Stimulated activated CD4-positive, alpha-beta T cell treated with anti-CD3 and anti-CD28 coated beads, TNF-alpha, amount 100 ng/mL, for 4 hours (primary cell): ENCODE measurements around the gene TGIF2.
A peak's percentile ranks its signal among the peaks of the same experiment; 100 is the strongest.

Experiments used
- DNase-seq, 3 experiments: peaks; one replicate each; pipeline ENCODE4 v3.0.0-alpha.2; 2020; ENCODE audit warnings: low read depth in 3 of 3

Gene TGIF2

GRCh38 chr20:36573103-36573797 is at the start of gene TGIF2:
TSS of gene TGIF2 (plus strand) at chr20:36573597. CDS start at chr20:36578775, 5,178 bp downstream.
- DNase-seq = peak; percentile 78 to 89 (median 82)

DNA sequence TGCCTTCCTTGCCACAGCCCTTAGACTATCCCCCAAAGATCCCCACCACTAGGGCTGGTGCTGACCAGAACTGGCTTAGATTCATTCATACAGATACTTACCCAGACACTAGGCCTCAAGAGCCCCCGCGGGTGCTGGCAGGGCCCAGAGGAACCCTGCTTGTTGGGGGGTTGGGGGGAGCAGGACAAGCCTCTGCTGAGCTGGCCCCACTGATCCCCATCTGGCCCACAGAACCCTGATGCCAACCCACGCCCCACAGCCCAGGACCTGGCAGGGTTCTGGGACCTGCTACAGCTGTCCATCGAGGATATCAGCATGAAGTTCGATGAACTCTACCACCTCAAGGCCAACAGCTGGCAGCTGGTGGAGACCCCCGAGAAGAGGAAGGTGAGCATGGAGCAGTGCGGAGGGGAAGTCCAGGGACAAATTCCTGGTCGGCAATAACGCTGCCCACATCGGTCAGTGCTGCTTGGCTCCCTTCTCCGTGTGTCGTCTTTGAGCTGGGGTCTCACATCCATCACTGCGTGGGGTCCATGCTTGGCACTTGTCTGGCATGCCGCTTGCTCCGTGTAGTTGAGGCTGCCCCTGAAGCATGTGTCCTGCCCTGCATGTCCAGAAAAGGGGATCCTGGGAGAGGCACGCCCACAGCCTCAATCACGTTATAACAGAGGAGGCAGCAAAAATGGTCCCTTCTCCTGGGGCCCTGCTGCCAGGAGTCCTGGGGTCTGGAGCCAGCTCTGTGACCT is 47.6 kb upstream of the TGIF2 start:
- DNase-seq = no peak

DNA sequence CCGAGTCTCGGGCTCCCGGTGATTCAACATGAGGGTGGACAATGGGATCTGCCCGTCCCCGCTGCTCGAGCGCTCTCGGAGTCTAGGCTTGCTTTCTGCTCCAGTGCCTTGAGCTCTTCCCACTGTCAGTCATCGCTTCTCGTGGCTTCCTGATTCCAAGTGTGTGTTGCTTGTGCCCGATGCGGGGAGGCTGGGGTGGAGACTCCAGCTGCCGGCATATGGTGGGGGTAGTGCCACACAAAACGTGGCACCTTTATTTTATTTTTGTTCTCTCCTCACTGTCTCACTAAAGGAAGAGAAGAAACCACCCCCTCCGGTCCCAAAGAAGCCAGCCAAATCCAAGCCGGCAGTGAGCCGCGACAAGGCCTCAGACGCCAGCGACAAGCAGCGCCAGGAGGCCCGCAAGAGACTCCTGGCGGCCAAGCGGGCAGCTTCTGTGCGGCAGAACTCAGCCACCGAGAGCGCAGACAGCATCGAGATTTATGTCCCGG is 46.8 kb upstream of the TGIF2 start:
- DNase-seq = no peak

GRCh38 chr20:36527331-36528125 is 45.9 kb upstream of the TGIF2 start:
- no peak for DNase-seq

DNA sequence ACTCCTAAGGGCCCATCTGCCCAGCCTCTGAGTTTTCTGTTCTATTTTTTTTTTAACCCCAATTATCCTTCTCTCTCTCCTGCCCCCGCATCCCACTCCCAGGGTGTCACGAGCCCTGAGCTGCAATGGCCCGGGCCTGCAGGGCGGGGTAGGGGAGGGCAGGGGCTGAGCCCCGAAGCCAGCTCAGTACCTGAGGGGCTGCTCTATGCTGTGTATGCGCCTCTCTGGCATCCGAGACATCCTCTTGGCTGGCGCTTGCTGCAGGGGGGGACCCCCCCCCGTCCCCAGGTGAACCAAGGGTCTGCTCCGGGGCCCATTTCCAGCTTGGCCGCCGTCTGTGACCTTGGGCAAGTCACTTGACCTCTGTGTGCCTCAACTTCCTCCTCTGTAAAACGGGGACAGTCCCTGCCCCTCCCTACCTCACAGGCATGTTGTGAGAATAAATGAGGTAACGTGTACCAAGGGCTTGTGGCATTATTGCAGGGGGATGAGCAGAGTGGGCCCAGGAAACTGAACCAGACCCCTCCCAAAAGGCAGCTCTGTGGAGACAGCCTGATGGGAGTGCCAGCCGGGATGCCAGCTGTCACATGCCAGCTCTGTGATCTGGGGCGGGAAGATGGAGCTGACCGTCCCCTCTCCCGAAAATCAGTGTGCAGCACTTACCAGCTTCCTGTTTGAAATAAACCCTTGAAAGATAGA is 45.1 kb upstream of the TGIF2 start:
- no peak for DNase-seq

GRCh38 chr20:36528875-36529417 is 44.5 kb upstream of the TGIF2 start:
- no peak for DNase-seq

GRCh38 chr20:36532388-36532787 is 41.0 kb upstream of the TGIF2 start:
- DNase-seq = no peak

- no peak for DNase-seq
These were observed 40.6 kb upstream of the TGIF2 start for GRCh38 chr20:36532822-36533221.

DNA sequence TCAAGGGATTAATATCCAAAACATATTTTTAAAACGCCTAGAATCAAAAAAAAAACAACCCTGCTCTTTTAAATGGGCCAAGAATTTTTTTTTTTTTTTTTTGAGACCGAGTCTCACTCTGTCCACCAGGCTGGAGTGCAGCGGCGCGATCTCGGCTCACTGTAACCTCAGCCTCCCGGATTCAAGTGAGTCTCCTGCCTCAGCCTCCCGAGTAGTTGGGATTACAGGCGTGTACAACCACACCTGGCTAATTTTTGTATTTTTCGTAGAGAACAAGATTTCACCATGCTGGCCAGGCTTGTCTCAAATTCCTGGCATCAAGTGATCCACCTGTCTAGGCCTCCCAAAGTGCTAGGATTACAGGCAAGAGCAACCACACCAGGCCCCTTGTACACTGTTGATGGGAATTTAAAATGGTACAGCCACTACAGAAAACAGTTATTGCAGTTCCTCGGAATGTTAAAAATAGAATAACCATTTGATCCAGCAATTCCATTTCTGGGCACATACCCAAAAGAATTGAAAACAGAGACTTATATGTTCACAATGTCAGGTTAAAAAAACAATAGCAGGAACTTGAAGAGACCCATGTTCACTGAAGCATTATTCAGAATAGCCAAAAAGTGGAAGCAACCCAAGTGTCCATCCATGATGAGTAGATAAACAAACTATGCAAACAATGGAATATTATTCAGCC is 35.2 kb upstream of the TGIF2 start:
- DNase-seq = no peak

DNA sequence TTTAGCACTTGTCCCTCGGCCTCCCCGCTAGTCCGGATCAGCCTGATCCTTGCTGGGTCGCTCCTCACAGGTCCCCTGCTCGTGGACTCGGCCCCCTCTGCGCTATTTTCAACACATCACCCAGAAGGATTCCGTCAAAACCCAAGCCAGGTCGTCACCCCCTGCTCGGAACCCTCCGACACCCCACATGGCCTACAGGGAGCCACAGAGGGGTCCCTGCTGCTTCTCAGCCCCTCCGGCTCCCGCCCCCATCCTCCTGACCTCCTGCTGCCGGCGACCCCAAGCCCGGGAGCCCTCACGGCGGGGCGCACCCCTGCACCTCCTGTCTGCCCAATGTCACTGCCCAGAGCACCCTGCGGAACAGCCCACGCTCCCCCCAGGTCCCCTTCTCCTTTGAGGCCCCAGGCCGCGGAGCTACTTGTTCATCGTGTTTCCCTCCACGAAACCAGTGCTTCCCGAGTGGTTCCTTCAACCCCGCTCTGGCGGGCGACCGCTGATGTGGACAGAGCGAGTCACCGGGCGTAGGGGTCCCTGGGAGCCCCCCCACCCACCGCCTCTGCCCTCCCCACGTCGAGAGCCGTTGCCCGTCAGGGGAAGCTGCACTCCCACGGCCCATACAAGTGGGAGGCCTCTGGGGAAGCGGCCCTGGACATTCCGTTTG is 32.7 kb upstream of the TGIF2 start:
- DNase-seq = no peak

DNA sequence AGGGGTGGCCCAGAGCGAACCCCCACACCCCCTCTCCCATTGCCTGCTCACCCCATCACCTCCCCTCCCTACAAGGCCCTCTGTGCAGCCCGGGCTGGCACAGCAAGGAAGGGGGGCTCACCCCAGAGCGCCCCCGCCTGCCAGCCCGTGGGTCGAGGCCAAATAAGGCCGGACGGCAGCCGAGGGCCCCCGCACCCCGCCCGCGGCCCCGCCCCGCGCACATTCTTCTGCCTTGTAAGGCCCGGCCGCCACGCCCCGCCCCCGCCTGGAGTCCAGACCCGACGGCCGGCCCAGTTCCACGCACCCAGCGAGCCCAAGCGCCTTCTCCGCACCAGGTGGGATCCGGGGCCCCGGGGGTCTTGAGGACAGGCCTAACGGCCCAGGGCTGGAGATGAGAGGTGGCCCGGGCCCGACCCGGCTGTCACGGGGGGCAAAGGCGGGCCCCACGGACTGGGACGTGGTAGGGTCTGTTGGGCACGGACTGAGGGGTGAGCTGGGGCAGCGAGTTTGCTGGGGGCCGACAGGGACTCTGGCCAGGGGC is 32.1 kb upstream of the TGIF2 start, which contains the start of gene MYL9:
MYL9 (plus strand) TSS at position 293 of the 541 bp plus-strand sequence. CDS start 3,366 bp downstream, outside the sequence.
- DNase-seq = no peak

GRCh38 chr20:36541768-36542488 is 31.5 kb upstream of the TGIF2 start:
- no peak for DNase-seq

DNA sequence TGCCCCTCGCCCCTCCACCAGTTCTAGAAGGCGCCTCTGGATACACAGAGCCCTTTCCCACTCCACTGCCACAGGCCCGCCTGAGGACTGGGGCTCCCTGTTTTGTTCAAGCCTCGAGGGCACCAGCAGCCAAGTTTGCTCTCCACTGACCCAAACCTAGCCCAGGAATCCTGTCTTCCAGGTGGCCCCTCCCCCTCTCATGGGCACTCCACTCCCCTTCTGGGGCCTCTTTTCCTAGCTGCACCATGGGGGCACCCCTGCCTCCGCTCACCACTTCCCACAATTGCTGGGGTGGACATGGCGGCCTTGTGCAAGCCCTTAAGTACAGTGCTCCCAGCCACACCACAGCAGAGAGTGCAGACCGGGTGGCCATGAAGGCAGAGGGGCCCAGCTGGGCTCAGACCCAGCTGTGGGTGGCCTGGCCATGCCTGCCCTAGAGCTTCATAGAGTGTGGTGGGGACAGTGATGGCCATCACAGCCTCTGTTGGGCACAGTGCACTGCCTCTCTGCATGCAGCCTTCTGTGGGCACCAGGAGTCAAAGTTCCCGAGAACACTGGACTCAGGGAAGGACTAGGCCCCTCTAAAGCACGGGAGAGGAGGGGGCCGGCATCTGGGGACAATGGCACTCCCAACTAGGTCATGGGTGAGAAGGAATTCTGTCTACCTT is 30.7 kb upstream of the TGIF2 start:
- DNase-seq = no peak

DNA sequence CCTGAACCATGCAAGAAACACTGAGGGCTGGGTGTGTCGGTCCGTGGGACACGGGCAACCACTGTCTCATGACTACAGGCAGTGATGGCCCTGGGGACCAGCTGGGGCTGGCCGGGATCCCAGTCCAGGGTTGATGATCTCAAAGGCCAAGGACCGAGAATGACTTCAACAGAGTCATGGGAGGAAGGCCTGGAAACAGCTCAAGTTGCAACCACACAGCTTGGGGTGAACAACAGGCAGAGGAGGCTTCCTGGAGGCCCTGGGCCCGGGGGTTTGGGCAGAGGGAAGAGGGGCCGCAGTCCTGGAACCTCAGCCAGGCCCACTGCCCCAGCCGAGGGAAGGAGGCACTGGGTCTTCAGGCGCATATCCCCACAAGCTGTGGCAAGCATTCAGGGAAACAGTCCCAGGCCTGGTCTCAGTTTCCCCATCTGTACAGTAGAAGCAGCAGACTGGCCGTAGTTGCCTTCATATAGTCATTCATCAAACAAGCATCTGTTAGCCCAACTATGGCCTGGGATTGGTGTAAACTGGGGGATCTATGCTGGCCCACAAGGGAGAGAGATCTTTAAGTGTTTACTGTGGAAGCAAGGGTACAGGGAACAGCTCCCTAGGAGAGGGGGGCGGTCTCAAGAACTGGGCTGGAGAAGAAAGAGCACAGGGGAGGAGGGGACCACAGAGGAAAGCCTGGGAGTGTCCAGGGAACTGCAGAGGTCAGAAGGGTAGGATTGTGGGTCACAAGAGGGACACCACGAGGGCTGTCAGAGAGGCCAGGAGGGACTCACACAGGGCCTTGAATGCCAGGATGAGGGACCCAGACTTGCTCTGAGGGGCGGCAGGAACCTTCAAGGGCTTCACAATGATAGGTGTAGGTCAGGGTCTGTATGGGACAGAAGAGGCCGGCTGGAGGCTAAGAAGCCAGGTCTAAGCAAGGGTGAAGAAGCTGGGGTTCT is 29.9 kb upstream of the TGIF2 start:
- DNase-seq = no peak

GRCh38 chr20:36544134-36545018 is 29.0 kb upstream of the TGIF2 start:
- DNase-seq = no peak

DNA sequence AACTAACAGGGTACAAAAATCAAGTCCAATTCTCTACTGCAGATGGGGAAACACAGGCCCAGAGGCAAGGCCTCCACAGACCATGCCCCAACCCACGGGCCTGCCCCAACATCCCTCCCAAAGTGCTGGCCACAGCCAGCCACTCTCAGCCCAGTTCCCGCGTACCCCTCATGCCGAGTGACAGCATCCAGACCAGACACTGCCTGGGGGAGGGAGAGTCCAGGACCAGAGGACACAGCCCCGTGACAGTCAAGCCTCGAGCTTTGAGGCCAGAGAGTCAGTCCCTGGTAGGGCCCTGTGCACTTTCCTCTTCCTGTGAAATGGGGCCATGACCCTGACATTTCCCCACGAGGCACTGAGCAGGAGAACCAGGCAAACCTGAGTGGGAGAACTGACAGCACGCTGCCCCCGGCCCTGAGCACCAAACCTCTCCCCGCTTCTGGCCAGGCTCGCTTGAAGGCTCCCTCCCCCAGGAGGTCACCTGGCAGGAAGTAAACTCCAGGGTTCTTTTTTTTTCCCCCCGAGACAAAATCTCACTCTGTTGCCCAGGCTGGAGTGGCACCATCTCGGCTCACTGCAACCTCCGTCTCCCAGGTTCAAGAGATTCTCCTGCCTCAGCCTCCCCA is 27.2 kb upstream of the TGIF2 start:
- DNase-seq = no peak
